NCI-H1417 (cell line): ENCODE results near the gene NECTIN4.

Source experiments
- DNase-seq, 3 experiments: peaks; one replicate each; lab custom pipeline; 2025; lab: John Stamatoyannopoulos, UW

NECTIN4 gene

DNA sequence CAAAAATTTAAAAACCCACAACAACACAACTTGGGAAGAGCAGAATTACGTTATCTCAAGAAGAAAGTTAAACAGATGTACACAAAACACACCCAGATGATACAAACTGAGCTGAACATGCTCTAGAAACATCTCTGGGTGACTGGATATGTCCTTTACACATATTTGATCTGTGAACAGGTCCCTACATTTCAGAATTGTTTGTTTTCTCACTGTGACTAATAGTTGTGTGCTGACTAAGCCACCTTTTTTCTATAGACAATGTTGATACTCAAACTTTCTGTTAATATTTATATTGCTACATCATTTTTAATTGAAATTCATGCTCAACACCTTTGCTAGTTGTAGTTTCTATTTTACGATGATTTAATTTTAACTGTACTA lies 67.4 kb downstream of the NECTIN4 start:
- DNase-seq: peak in 1 of 3 experiments; percentile 40

DNA sequence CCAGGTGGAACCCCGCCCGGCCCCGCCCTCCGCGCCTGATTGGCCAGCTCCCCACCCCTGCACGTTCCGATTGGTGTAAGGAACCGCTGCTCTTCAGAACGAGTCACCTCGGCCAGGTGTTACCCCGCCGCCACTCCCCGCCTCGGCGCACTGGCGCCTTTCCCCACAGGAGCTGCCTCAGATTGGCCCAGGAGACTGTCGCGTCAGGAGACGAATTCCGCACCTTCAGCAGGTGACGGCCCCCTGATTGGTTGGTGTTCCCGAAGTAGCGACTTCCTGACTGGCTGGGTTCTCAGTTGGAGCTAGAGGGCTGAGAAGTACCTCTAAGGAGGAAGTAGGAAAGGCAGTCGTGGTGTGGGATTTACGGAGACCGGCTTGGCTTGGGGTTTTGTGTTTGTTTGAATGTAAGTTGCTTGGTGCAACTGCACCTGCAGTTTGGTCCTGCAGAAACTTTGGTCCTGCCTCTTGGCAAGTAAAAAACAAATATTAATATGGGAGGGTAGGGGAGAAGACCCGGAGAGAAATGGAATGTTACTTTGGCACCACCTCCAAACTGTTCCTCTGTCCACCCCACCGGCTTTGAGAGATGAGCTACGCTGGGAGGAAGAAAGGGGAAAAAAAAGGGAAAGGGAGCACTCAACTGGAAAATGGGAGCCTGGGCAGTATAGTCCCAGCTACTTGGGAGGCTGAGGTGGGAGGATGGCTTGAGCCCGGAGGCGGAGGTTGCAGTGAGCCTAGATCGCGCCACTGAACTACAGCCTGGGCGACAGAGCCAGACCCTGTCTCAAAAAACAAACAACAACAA lies 68.0 kb downstream of the NECTIN4 start:
- peak; percentile 96 to 100 (median 98) for DNase-seq
